GM19043 (cell line): ENCODE data around the gene KCNJ5.

Experiments
- ATAC-seq: cut with Tn5 transposase; IDR thresholded peaks from one replicate; pipeline ENCODE4 v1.9.1; 2021; ENCODE audit warnings: low read depth; ENCODE audit not compliant: unreplicated experiment

The KCNJ5 gene

GRCh38 chr11:128893578-128894285 lies 2.6 kb downstream of the KCNJ5 start:
- ATAC-seq = peak; percentile 82

GRCh38 chr11:128894286-128894681 lies 3.1 kb downstream of the KCNJ5 start:
- no peak for ATAC-seq

- no peak for ATAC-seq
Observed at GRCh38 chr11:128894685-128895084, 3.5 kb downstream of the KCNJ5 start.

- ATAC-seq = no peak
Observed at GRCh38 chr11:128895526-128895925, 4.4 kb downstream of the KCNJ5 start.

- no peak for ATAC-seq
Observed at GRCh38 chr11:128896356-128896755, 5.2 kb downstream of the KCNJ5 start.

- ATAC-seq = no peak
Observed at GRCh38 chr11:128897826-128898225, 6.7 kb downstream of the KCNJ5 start.

- ATAC-seq = no peak
Observed at GRCh38 chr11:128898580-128899344, 7.6 kb downstream of the KCNJ5 start.

- no peak for ATAC-seq
Observed at GRCh38 chr11:128900468-128900867, 9.3 kb downstream of the KCNJ5 start.

- ATAC-seq = no peak
Observed at GRCh38 chr11:128901653-128902514, 10.7 kb downstream of the KCNJ5 start.

- no peak for ATAC-seq
Observed at GRCh38 chr11:128902515-128903066, 11.4 kb downstream of the KCNJ5 start.

- ATAC-seq = no peak
Observed at GRCh38 chr11:128903248-128904061, 12.3 kb downstream of the KCNJ5 start.

- ATAC-seq = no peak
Observed at GRCh38 chr11:128904303-128904655, 13.1 kb downstream of the KCNJ5 start.

- ATAC-seq = peak; percentile 43
Observed at GRCh38 chr11:128904656-128905344, 13.6 kb downstream of the KCNJ5 start.

- peak; percentile 49 for ATAC-seq
Observed at GRCh38 chr11:128905345-128906184, 14.4 kb downstream of the KCNJ5 start.

GRCh38 chr11:128906185-128907050 lies 15.3 kb downstream of the KCNJ5 start:
- no peak for ATAC-seq

- ATAC-seq = no peak
Observed at GRCh38 chr11:128907585-128907984, 16.4 kb downstream of the KCNJ5 start.

- no peak for ATAC-seq
Observed at GRCh38 chr11:128908391-128909246, 17.5 kb downstream of the KCNJ5 start.
